ENCODE data around the gene SARDH. TPM values are rescaled to one million over a fixed set of nuclear protein-coding genes. Genes with fewer than 3 reads are reported as not detected.

Gene SARDH
- total and polyA plus RNA-seq, 2 donors (not counting 1 experiment from before 2014, with no cell fraction given) = 0.03 to 0.07 TPM

- H2AFZ ChIP-seq (ENCODE audit: insufficient read depth, low read depth, low read length, poor library complexity, severe bottlenecking) = no peak overlapping the region
These were observed 46.4 kb downstream of the SARDH start for GRCh38 chr9:133691626-133692363.

More at GRCh38 chr9:133691626-133692363, 46.4 kb downstream of the SARDH start:
- CTCF ChIA-PET = no interaction called here
- no peak overlapping the region for H3K27ac Mint-ChIP-seq
- POLR2A ChIA-PET = no interaction called here
- Histone ChIP-seq H3K27me3 (replicated peaks in 1 of 4; ENCODE audit: control extremely low read depth in 1 of 4, control insufficient read depth in 3 of 4, insufficient read depth in 4 of 4, low read length in 3 of 4) (peaks cover 0 to 12% (median 0%) of the 10 kb centered on the region in 4 experiments), H3K4me3 (ENCODE audit: control extremely low read depth in 1 of 5, extremely low read depth in 1 of 5, insufficient read depth in 1 of 5, low read depth in 2 of 5, low read length in 4 of 5) (no peak overlapping the region), H3K36me3 (replicated peaks in 1 of 2; ENCODE audit: control extremely low read depth in 1 of 2, control insufficient read depth in 1 of 2, extremely low read depth in 1 of 2, insufficient read depth in 2 of 2, low read length in 1 of 2) (no peaks in the 10 kb centered on the region), H3K4me2 (replicated peaks; ENCODE audit: low read depth, low read length, poor library complexity, severe bottlenecking) (no peak overlapping the region), H3K4me1 (ENCODE audit: control insufficient read depth in 2 of 2, insufficient read depth in 2 of 2, low read length in 2 of 2) (no peaks in the 10 kb centered on the region), H3K9ac (ENCODE audit: low read length) (no peak overlapping the region), H3K27ac (ENCODE audit: low read length in 2 of 2) (no peak overlapping the region), H3K79me2 (ENCODE audit: control insufficient read depth, insufficient read depth, low read length) (no peaks in the 10 kb centered on the region), H3K9me3 (ENCODE audit: control extremely low read depth in 1 of 3, control insufficient read depth in 2 of 3, insufficient read depth in 1 of 3, low read length in 2 of 3) (peaks cover 0 to 5% (median 0%) of the 10 kb centered on the region in 3 donors), H4K20me1 (ENCODE audit: control insufficient read depth, insufficient read depth, low read length, poor library complexity, severe bottlenecking) (no peaks in the 10 kb centered on the region)
- no peak for TF ChIP-seq CTCF (IDR thresholded peaks at IDR 0.05)
- intact Hi-C loops (cut with micrococcal nuclease) = no loop called here
- 93% methylated on average over 13 of the region's 19 CpGs for WGBS (ENCODE audit: insufficient coverage)
- no peak for DNase-seq
- ATAC-seq (ENCODE audit: low read depth) = no peak
- no peak overlapping the region for H3K4me3 Mint-ChIP-seq
- peaks cover 21% of the 10 kb centered on the region for H3K27me3 Mint-ChIP-seq
- H3K4me1 Mint-ChIP-seq = no peaks in the 10 kb centered on the region
- H3K9me3 Mint-ChIP-seq (ENCODE audit: insufficient read depth) = no peaks in the 10 kb centered on the region
